SU-DHL-6 (cell line): Measurements from ENCODE around the gene GNAT3.

Experiments used
- H2AFZ ChIP-seq: fragments of 200-600 bp; sonication (generic); 2 replicates; pipeline ENCODE4 v1.6.1; 2014; ENCODE audit warnings: low read depth, mild to moderate bottlenecking, moderate library complexity, mixed read lengths, antibody characterized with exemption, low read length; ENCODE audit not compliant: severe bottlenecking
- H3F3A ChIP-seq: fragments of 200-600 bp; shearing (Covaris generic); 2 replicates; pipeline ENCODE4 v1.6.0; 2016; ENCODE audit warnings: antibody characterized with exemption, mild to moderate bottlenecking; ENCODE audit not compliant: insufficient read depth
- H3K27ac ChIP-seq: fragments of 200-600 bp; sonication (generic); 2 replicates; pipeline ENCODE4 v1.5.1; 2016; ENCODE audit warnings: low read depth, mild to moderate bottlenecking, low read length, moderate library complexity, mixed read lengths
- H3K27me3 ChIP-seq: fragments of 200-600 bp; sonication (generic), shearing (Covaris generic); 2 replicates; pipeline ENCODE4 v1.6.0; 2014; ENCODE audit warnings: mild to moderate bottlenecking, low read length
- H3K36me3 ChIP-seq: fragments of 200-600 bp; sonication (generic); 2 replicates; pipeline ENCODE4 v1.6.1; 2014; ENCODE audit warnings: mild to moderate bottlenecking, low read length, mixed read lengths
- H3K4me2 ChIP-seq: fragments of 300-600, 200-600 bp; shearing (Covaris generic), sonication (generic); 2 replicates; pipeline ENCODE4 v1.6.0; 2014; ENCODE audit warnings: low read length, low read depth, mild to moderate bottlenecking; ENCODE audit not compliant: poor library complexity, severe bottlenecking
- H3K4me3 ChIP-seq: fragments of 200-600 bp; sonication (generic); 2 replicates; pipeline ENCODE4 v1.5.1; 2014; ENCODE audit warnings: antibody characterized with exemption, low read length, mild to moderate bottlenecking, mixed read lengths; ENCODE audit not compliant: insufficient read depth, poor library complexity, severe bottlenecking
- H3K79me2 ChIP-seq: fragments of 200-600 bp; sonication (generic); 2 replicates; pipeline ENCODE4 v1.6.1; 2014; ENCODE audit warnings: mild to moderate bottlenecking, low read length, moderate library complexity; ENCODE audit not compliant: insufficient read depth
- H3K9ac ChIP-seq: fragments of 200-600 bp; sonication (generic); 2 replicates; pipeline ENCODE4 v1.7.0; 2014; ENCODE audit warnings: mild to moderate bottlenecking, low read length
- H3K9me2 ChIP-seq: fragments of 200-600 bp; sonication (generic); replicated peaks from 2 replicates; pipeline ENCODE4 v1.6.1; 2014; ENCODE audit warnings: low read length; ENCODE audit not compliant: insufficient read depth
- H3K9me3 ChIP-seq: fragments of 200-600 bp; sonication (generic); 2 replicates; pipeline ENCODE4 v1.6.1; 2014; ENCODE audit warnings: low read length, mixed read lengths; ENCODE audit not compliant: insufficient read depth
- H4K20me1 ChIP-seq: fragments of 200-600 bp; sonication (generic); 2 replicates; pipeline ENCODE4 v1.6.1; 2014; ENCODE audit warnings: low read depth, mild to moderate bottlenecking, antibody characterized with exemption, low read length, moderate library complexity, mixed read lengths
- EZH2phosphoT487 ChIP-seq: fragments of 200-600 bp; sonication (generic), shearing (Covaris generic); conservative IDR thresholded peaks from 2 replicates; pipeline ENCODE4 v1.6.1; 2018; ENCODE audit warnings: mild to moderate bottlenecking, antibody characterized with exemption, low read length, moderate library complexity, mixed read lengths
- TF ChIP-seq, protein P1 (sequence below): fragments of 200-600 bp; sonication (generic); IDR thresholded peaks from one replicate; pipeline ENCODE4 v1.5.1; 2017; ENCODE audit warnings: antibody characterized with exemption, mild to moderate bottlenecking, low read length, moderate library complexity; ENCODE audit not compliant: insufficient read depth, poor library complexity, severe bottlenecking

The GNAT3 gene

DNA sequence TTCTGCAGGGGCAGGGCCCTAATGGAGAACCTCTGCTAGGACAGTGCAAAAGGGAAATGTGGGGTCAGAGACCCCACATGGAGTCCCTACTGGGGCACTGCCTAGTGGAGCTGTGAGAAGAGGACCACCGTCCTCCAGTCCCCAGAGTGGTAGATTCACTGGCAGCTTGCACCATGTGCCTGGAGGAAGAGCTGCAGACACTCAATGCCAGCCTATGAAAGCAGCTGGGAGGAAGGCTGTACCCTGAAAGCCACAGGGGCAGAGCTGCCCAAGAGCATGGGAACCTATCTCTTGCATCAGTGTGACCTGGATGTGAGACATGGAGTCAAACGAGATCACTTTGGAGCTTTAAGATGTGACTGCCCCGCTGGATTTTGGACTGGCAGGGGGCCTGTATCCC lies 20.3 kb upstream of the GNAT3 start:
- Histone ChIP-seq H2AFZ (no peak overlapping the region), H3K4me3 (no peak overlapping the region), H3K4me2 (no peak overlapping the region), H3K36me3 (no peaks in the 10 kb centered on the region), H3K9me3 (no peaks in the 10 kb centered on the region), H3K27ac (no peak overlapping the region), H3F3A (no peaks in the 10 kb centered on the region), H3K9ac (no peak overlapping the region), H3K27me3 (no peaks in the 10 kb centered on the region), H4K20me1 (no peaks in the 10 kb centered on the region), H3K9me2 (no peaks in the 10 kb centered on the region), H3K79me2 (no peaks in the 10 kb centered on the region)
- no peak for TF ChIP-seq EZH2phosphoT487
- TF ChIP-seq, protein P1, sequence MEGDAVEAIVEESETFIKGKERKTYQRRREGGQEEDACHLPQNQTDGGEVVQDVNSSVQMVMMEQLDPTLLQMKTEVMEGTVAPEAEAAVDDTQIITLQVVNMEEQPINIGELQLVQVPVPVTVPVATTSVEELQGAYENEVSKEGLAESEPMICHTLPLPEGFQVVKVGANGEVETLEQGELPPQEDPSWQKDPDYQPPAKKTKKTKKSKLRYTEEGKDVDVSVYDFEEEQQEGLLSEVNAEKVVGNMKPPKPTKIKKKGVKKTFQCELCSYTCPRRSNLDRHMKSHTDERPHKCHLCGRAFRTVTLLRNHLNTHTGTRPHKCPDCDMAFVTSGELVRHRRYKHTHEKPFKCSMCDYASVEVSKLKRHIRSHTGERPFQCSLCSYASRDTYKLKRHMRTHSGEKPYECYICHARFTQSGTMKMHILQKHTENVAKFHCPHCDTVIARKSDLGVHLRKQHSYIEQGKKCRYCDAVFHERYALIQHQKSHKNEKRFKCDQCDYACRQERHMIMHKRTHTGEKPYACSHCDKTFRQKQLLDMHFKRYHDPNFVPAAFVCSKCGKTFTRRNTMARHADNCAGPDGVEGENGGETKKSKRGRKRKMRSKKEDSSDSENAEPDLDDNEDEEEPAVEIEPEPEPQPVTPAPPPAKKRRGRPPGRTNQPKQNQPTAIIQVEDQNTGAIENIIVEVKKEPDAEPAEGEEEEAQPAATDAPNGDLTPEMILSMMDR: no peak

DNA sequence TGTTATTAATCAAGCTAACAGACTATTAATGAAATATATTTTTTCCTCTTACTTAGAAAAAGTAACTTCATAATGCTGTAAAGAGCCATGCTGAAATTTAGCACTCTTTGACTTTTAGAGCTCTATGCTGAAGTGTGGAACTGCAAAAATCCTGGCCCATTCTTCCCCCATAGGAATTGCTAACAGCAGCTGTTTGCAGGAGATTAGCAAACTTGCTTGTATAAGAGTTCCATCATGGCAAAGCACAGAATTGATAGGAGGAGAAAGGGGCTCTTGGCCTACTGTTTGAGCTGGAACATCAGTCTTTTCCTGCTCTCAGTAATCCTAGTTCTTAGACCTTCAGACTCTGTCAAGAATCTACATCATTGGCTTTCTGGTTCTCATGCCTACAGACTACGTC lies 18.3 kb upstream of the GNAT3 start:
- Histone ChIP-seq H3K79me2 (no peaks in the 10 kb centered on the region), H3K4me3 (no peak overlapping the region), H4K20me1 (no peaks in the 10 kb centered on the region)

DNA sequence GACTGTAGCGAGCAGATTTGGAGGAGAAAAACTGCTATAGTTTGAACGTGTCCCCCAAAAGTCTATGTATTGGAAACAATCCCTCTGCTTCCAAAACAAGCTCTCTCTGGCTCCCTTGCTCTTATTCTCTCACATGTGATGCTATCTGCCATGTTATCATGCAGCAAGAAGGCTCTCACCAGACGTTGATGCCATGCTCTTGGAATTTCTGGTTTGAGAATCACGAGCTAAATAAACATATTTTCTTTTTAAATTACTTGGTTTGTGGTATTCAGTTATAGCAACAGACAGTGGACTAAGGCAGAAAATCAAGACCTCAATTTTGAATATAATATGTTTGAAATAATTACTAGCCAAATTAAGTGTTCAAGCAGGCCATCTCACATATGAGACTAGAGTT lies 17.5 kb upstream of the GNAT3 start:
- no peaks in the 10 kb centered on the region for H4K20me1 ChIP-seq
- H3K9ac ChIP-seq: no peak overlapping the region
- no peak overlapping the region for H3K27ac ChIP-seq
- no peaks in the 10 kb centered on the region for H3F3A ChIP-seq
- no peak overlapping the region for H3K4me2 ChIP-seq
- H3K9me3 ChIP-seq: no peaks in the 10 kb centered on the region
- no peaks in the 10 kb centered on the region for H3K36me3 ChIP-seq
- TF ChIP-seq, protein P1: no peak
- TF ChIP-seq EZH2phosphoT487: no peak
- no peak overlapping the region for H2AFZ ChIP-seq
- H3K4me3 ChIP-seq: no peak overlapping the region
- no peaks in the 10 kb centered on the region for H3K27me3 ChIP-seq
- H3K79me2 ChIP-seq: no peaks in the 10 kb centered on the region
- no peaks in the 10 kb centered on the region for H3K9me2 ChIP-seq

More for the DNA sequence above, 18.3 kb upstream of the GNAT3 start:
- Histone ChIP-seq H3K9me2 (no peaks in the 10 kb centered on the region), H2AFZ (no peak overlapping the region), H3F3A (no peaks in the 10 kb centered on the region), H3K9me3 (no peaks in the 10 kb centered on the region), H3K36me3 (no peaks in the 10 kb centered on the region), H3K27ac (no peak overlapping the region), H3K4me2 (no peak overlapping the region), H3K27me3 (no peaks in the 10 kb centered on the region), H3K9ac (no peak overlapping the region)
- TF ChIP-seq EZH2phosphoT487: no peak
- TF ChIP-seq, protein P1: no peak

DNA sequence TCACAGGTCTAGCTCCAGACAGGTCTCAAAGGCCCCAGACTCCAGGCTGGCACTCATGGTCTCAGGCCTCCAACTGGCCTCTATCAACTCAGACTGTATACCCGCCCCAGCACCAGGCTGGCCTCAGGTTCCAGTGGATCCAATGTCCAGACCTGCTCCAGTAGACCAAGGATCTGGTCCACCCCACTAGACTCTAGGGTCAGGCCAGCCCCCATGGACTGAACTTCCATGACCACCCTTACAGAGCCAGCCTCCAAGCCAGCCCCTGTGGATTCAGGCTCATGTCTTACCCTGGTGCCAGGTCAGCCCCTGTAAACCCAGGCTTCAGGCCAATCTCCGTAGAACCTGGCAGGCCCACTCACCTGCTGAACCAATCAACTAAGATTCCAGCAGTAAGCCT lies 16.8 kb upstream of the GNAT3 start:
- H3K9ac ChIP-seq: no peak overlapping the region
- H3K4me2 ChIP-seq: no peak overlapping the region
- no peaks in the 10 kb centered on the region for H3K9me2 ChIP-seq
- H3K9me3 ChIP-seq: no peaks in the 10 kb centered on the region
- no peak overlapping the region for H3K27ac ChIP-seq
- H2AFZ ChIP-seq: no peak overlapping the region
- no peaks in the 10 kb centered on the region for H3K79me2 ChIP-seq
- no peaks in the 10 kb centered on the region for H3K36me3 ChIP-seq
- no peaks in the 10 kb centered on the region for H3K27me3 ChIP-seq
- no peaks in the 10 kb centered on the region for H3F3A ChIP-seq
- no peak overlapping the region for H3K4me3 ChIP-seq
- TF ChIP-seq, protein P1: no peak
- TF ChIP-seq EZH2phosphoT487: no peak
- no peaks in the 10 kb centered on the region for H4K20me1 ChIP-seq
